Activated CD8-positive, alpha-beta memory T cell treated with anti-CD3 and anti-CD28 coated beads, Interleukin-2, amount 10 ng/mL, durations not matched to agents 7 days and 5 days (primary cell): ENCODE measurements around the gene DIPK1B. TPM values are rescaled to one million over a fixed set of nuclear protein-coding genes. Genes with fewer than 3 reads are reported as not detected.

Source experiments
- ATAC-seq: fragments of 150-1000 bp; cut with Tn5 transposase; one replicate; pipeline ENCODE4 v1.10.0; 2021; ENCODE audit warnings: moderate library complexity
- CTCF ChIA-PET: fragments of 350-600 bp; sonication (Branson Sonifier 250); formaldehyde crosslinking; loops from one replicate; lab custom pipeline; 2021; ENCODE audit warnings: antibody characterized with exemption; lab: Charles Lee
- DNase-seq: peaks from one replicate; pipeline ENCODE4 v3.0.0-alpha.2; 2020
- H3K27ac Mint-ChIP-seq: one replicate; pipeline ENCODE4 v1.8.0; 2021; ENCODE audit warnings: mild to moderate bottlenecking, mixed read lengths
- H3K27me3 Mint-ChIP-seq: one replicate; pipeline ENCODE4 v1.8.0; 2021; ENCODE audit warnings: mixed read lengths
- H3K36me3 Mint-ChIP-seq: one replicate; pipeline ENCODE4 v1.8.0; 2021; ENCODE audit warnings: mild to moderate bottlenecking, mixed read lengths
- H3K4me1 Mint-ChIP-seq: one replicate; pipeline ENCODE4 v1.8.0; 2021; ENCODE audit warnings: mixed read lengths
- H3K4me3 Mint-ChIP-seq: one replicate; pipeline ENCODE4 v1.8.0; 2021; ENCODE audit warnings: mild to moderate bottlenecking, moderate library complexity, mixed read lengths
- H3K9me3 Mint-ChIP-seq: one replicate; pipeline ENCODE4 v1.8.0; 2022; ENCODE audit warnings: low read depth, mixed read lengths
- total RNA-seq, 2 experiments: library from RNA; stranded (reverse); gene quantifications; one replicate each; pipeline ENCODE4 v1.2.3, GENCODE V29; 2021

Gene DIPK1B
- not detected for total RNA-seq

DNA sequence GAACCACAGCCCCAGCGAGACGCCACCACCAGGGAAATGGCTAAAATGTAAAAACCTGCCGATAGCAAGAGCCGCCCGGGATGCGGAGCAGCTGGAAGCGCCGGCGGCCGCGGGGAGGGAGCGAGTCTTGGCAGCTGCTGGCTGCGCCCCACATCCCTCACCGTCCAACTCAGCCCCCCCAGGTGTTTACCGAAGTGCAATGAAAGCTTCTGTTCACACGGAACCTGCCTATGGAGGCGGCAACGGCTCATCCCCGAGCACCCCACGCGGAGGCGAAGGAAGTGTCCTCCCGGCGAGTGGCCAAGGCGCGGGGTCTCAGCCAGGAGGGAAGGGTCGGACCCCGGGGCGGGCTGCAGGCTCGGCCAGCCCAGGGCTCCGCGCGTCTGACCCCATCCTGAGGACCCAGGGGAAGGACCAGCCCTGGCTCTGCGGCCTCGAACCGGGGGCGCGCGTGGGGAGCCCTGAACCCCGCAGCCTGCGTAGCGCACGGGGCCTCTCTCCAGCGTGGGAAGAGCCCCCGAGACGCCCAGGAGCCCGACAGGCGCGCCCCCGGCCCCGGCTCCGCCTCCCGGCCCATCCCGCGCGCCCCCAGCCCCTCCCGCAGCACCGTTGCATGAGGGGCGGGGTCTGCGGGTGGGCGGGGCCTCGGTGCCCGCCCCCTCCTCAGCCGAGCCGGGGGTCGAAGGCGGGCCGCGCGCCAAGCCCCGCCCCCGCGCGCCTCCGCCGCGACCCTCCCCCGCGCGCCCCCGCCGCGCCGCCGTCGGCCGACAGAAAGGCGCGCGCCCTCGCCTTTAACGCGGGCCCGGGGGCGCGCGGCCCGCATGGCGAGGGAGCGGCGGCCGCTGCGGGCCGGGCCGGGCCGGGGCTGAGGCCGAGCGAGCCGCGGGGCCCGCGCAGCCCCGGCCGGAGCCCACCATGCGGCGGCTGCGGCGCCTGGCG, at the start of gene DIPK1B:
DIPK1B (plus strand) TSS at position 822 of the 939 bp plus-strand sequence; CDS start at position 916, 94 bp downstream.
- peaks cover 46% of the 10 kb centered on the region for H3K27me3 Mint-ChIP-seq
- no peaks in the 10 kb centered on the region for H3K9me3 Mint-ChIP-seq
- no peak within 1 kb of the TSS for H3K4me3 Mint-ChIP-seq
- ATAC-seq = peak; percentile 10
- no peaks in the 10 kb centered on the region for H3K36me3 Mint-ChIP-seq
- CTCF ChIA-PET = interaction anchor here (2.1 kb wide), 1 partner anchor 15 kb away, joined by 7 read pairs; no protein-coding TSS in a partner anchor
- peaks cover 3% of the 10 kb centered on the region for H3K4me1 Mint-ChIP-seq
- DNase-seq = no peak
- no peak within 1 kb of the TSS for H3K27ac Mint-ChIP-seq

DNA sequence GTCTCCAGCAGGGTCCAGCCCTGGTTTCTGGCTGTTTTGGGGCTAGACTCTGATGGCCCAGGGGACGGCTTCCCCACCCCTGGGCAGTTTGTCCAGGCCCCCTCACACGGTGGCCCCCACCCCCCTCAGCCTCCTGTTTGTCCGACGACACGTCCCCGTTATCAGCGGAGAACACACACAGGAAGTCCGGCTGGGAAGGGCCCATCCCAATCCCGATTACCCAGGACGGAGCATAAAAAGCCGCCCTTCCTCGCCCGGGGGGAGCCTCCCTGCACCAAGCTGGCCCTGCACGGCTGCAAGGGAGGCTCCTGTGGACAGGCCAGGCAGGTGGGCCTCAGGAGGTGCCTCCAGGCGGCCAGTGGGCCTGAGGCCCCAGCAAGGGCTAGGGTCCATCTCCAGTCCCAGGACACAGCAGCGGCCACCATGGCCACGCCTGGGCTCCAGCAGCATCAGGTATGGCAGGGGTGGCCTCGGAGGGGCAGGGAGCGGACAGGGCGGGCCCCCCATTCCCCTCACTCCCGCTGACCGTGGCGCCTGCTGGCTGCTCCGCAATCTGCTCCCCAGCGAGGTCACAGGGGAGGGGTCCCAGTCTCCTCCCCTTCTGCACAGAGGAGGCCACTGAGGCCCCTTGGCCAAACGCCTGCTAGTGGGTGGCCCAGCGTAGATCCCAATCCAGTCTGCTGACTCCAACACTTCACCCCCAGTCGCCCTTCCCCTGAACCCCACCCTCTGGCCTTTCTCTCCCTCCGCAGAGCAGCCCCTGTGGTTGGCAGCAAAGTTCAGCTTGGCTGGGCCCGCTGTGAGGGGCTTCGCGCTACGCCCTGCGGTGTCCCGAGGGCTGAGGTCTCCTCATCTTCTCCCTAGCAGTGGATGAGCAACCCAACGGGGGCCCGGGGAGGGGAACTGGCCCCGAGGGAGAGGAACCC, 49.5 kb upstream of the DIPK1B start, which contains the start of gene EGFL7:
EGFL7 (plus strand) TSS at position 261 of the 926 bp plus-strand sequence. CDS start 5,367 bp downstream, outside the sequence.
- DNase-seq = no peak
- CTCF ChIA-PET = interaction anchor here (3.5 kb wide), 1 partner anchor 9 kb away, joined by 15 read pairs; no protein-coding TSS in a partner anchor
- no peak within 1 kb of the TSS for H3K27ac Mint-ChIP-seq
- no peaks in the 10 kb centered on the region for H3K9me3 Mint-ChIP-seq
- H3K4me1 Mint-ChIP-seq = peaks cover 5% of the 10 kb centered on the region
- ATAC-seq = no peak
- H3K36me3 Mint-ChIP-seq = no peaks in the 10 kb centered on the region
- H3K4me3 Mint-ChIP-seq = no peak within 1 kb of the TSS
- H3K27me3 Mint-ChIP-seq = peaks cover 24% of the 10 kb centered on the region

DNA sequence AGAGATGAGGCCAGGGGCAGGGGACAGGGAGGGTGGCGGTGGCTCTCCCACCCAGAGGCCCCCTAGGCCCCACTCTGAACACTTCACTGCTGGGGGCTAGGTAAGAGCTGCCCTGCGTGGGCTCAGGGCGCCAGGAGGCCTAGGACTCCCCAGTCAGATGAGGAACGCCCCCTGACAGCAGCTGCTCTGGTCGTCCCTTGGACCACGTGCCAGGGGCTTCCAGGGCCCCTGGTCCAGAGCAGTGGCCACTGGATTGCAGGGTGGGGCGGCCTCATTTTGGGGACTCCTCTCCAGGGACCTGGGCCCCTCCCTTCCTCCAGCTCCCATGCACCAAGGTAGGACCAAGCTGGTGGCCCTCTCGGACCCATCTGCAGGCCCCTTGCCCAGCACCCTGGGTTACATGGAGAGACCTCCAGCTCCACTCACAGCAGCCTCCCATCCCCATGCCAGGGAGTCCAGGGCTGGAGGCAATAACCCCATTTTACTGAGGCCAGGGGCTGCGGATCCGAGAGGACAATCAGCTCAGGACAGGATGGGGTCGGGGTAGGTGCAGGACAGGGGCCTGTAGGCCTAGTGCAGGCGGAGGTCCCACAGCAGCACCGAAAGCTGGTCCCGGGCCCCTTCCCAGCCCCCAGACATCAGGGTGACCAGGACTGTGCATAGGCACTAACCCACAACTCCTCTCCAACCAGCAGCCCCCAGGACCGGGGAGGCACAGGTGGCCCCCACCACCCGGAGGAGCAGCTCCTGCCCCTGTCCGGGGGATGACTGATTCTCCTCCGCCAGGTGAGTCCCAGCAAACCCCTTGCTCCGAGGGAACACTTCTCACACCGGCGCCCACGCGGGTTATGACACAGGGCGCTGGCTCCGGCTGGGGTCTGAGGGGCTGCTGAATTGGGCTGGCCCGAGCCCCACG, 48.1 kb upstream of the DIPK1B start:
- no peak for DNase-seq
- H3K9me3 Mint-ChIP-seq = no peaks in the 10 kb centered on the region
- no peaks in the 10 kb centered on the region for H3K36me3 Mint-ChIP-seq
- H3K4me1 Mint-ChIP-seq = peaks cover 4% of the 10 kb centered on the region
- no peak for ATAC-seq
- no peak overlapping the region for H3K27ac Mint-ChIP-seq
- H3K4me3 Mint-ChIP-seq = no peak overlapping the region
- peaks cover 15% of the 10 kb centered on the region for H3K27me3 Mint-ChIP-seq
- CTCF ChIA-PET = interaction anchor here (1.6 to 2.2 kb wide), 3 partner anchors 15 to 179 kb away, joined by 3 to 8 read pairs (median 5); no protein-coding TSS in a partner anchor

DNA sequence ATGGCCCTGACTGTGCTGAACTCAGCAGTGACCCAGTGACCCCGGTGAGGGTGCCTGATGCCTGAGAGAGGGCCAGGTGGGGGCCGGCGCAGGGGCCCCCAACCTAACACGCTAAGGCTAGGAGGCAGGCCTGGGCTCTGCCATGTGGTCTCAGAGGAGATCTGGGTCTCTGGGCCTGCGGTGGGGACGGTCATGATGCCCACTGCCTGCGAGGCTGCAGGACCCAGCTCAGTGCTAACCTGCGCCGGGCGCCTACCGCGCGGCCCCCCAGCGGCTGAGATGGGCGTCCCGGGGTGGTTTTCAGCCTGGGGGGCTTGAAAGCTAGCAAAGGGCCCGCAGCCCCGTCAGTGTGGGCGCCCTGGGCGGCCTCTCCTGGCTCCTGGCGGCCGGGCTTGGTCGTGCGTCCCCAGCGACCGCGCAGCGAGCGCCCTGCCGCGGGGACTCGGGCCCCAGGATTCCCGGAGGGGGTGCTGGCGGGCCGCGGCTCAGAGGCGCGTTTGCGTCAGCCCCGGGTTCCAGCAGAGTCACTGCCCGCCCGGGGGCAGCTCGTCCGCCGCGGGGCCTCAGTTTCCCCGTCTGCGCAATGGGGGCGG, 47.2 kb upstream of the DIPK1B start:
- Mint-ChIP-seq H3K27ac (no peak overlapping the region), H3K4me3 (peak overlapping the region; percentile 36), H3K4me1 (peaks cover 2% of the 10 kb centered on the region), H3K9me3 (no peaks in the 10 kb centered on the region), H3K36me3 (no peaks in the 10 kb centered on the region), H3K27me3 (peaks cover 13% of the 10 kb centered on the region)
- ATAC-seq (peak; percentile 54), DNase-seq (no peak)
- CTCF ChIA-PET = interaction anchor here (1.6 to 2.2 kb wide), 3 partner anchors 15 to 180 kb away, joined by 3 to 8 read pairs (median 5); no protein-coding TSS in a partner anchor

DNA sequence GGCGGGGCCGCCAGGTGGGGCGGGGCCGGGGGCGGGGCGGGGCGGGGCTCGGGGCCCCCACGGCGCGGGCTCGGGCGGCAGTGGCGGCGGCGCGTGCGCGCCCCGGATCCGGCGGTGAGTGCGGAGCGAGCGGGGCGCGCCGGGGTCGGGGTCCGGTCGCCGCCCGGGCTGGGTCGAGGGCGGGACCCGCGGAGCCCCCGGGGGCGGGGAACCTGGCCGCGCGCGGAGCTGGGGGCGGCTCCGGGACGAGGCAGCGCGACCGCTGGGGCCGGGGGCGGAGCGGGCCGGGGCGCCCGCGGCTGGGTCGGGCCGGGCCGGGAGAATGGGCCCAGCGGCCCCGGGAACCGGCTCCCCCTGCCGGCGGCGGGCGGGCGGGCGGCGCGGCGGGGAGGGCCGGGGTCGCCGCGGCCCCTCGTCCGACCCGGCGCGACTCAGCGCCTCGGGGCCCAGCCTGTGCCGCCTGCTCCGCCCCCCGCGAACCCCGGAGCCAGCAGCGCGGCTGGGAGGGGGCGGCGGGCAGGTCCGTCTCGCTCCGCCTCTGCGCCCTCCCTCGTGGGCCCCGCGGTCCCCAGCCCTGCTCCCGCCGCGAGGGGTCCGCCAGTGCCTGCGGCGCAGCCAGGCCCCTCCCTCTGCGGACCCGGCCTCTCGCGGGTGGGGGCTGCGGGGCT, 46.5 kb upstream of the DIPK1B start:
- Mint-ChIP-seq H3K9me3 (no peaks in the 10 kb centered on the region), H3K36me3 (no peaks in the 10 kb centered on the region), H3K4me1 (peaks cover 2% of the 10 kb centered on the region), H3K27me3 (peaks cover 13% of the 10 kb centered on the region), H3K27ac (no peak overlapping the region), H3K4me3 (no peak overlapping the region)
- no peak for DNase-seq
- ATAC-seq = peak; percentile 52
- CTCF ChIA-PET = interaction anchor here (2.1 to 2.2 kb wide), 2 partner anchors 16 to 181 kb away, joined by 5 to 8 read pairs; no protein-coding TSS in a partner anchor

DNA sequence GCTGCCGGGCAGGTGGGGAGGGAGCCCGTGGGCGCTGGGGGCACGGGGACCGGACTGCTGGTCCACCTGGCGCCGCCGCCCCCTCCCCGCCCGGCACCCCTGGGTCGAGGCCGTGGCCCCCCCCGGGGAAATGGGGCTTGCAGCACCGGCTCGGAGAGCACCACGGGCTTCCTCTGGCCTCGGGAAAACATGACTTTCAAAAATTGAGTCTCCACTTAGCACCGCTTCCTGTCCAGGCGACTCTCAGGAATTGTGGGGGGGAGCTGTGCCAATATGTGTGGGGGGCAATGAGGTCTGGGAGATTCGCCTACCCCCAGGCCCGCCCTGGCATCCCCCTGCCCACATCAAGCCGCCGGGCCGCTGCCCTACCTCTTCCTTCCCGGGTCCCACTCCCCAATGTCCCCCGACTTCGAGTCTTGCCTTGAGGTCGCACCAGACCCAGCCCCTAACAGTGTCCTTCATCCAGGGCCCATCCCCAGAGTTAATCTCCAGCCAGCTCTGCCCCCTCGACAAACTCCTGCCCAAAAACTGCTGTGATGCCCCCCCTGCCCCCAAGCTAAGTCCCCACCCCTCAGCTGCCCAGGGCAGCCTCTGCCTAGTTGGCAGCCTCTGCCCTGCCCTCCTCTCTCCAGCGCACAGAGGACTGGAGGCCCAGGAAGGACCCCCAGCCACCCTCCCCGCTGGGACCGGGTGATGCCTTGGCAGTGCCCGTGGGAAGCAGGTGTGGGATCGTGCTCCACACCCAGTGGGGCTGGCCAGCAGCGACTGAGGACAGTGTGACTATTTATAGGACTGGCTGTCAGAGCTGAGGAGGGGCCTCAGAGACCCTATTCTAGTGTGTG, 45.8 kb upstream of the DIPK1B start:
- Mint-ChIP-seq H3K36me3 (no peaks in the 10 kb centered on the region), H3K4me3 (no peak overlapping the region), H3K27ac (no peak overlapping the region), H3K9me3 (no peaks in the 10 kb centered on the region), H3K4me1 (peaks cover 2% of the 10 kb centered on the region), H3K27me3 (peaks cover 13% of the 10 kb centered on the region)
- CTCF ChIA-PET = no interaction called here
- DNase-seq = no peak
- ATAC-seq = no peak

DNA sequence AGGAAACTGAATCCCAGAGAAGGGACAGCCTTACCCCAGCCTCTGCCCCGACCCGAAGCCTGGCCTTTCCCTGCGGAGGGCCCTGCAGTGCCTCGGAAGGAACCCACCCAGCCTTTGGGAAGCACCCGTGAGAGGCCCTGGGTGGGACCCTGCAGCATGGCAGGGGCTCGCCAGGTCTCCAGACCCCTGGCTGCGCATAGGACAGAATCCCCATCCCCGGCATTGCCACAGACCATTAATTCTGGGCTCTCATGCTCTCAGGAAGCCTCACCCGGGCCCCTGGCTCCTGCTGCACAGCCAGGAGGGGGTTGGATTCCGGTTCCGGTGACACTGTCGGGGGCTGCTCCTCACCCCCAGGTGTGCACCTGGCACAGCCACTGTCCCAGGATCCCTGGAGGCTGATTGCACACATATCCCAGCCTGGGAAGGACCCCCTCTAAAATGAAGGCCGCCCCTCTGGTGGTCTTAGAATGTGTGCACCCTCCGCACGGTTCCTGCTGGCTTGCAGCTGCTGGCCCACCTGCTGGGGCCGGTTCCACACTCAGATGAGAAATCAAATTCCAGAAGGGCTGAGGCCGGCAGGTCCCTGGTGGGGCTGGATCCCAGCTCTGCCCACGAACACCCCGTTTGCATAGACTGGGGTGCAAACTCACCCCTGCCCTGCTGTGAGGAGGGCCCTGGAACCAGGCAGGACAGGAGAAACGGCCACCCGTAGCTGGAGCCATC, 45.0 kb upstream of the DIPK1B start:
- H3K27me3 Mint-ChIP-seq = peaks cover 13% of the 10 kb centered on the region
- H3K9me3 Mint-ChIP-seq = no peaks in the 10 kb centered on the region
- CTCF ChIA-PET = no interaction called here
- no peak overlapping the region for H3K4me3 Mint-ChIP-seq
- H3K27ac Mint-ChIP-seq = no peak overlapping the region
- peaks cover 2% of the 10 kb centered on the region for H3K4me1 Mint-ChIP-seq
- ATAC-seq (no peak), DNase-seq (no peak)
- no peaks in the 10 kb centered on the region for H3K36me3 Mint-ChIP-seq

DNA sequence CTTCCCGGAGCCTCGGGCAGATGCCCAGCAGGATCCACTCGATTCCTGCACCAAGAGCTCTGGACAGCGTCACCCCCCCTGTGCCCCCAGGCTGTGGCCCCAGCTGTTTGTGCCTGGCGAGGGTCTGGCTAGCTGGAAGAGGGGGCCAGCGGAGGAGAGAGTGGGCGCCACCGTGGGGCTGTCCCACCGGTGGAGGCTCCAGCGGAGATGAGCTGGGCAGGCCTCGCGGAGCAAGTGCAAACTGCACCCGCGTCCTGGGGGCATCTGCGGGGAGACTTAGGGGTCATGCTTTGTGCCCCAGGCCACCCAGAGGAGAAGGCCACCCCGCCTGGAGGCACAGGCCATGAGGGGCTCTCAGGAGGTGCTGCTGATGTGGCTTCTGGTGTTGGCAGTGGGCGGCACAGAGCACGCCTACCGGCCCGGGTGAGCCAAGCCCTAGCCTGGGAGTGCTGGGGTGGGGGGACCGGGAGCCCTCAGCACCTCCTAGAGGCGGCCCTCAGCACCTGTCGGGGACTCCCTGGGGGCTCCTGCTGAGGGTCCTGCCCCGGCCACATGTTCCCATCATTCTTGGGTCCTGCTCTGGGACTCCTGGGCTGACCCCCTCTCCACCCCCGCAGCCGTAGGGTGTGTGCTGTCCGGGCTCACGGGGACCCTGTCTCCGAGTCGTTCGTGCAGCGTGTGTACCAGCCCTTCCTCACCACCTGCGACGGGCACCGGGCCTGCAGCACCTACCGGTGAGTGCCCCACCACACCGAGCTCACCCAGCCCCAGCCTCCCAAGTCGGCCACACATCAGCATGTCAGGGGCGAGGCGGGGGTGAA, 44.2 kb upstream of the DIPK1B start:
- Mint-ChIP-seq H3K27me3 (peaks cover 13% of the 10 kb centered on the region), H3K36me3 (no peaks in the 10 kb centered on the region), H3K4me3 (no peak overlapping the region), H3K27ac (no peak overlapping the region), H3K9me3 (no peaks in the 10 kb centered on the region), H3K4me1 (peaks cover 2% of the 10 kb centered on the region)
- ATAC-seq (no peak), DNase-seq (no peak)
- CTCF ChIA-PET = interaction anchor here (1.4 kb wide), 1 partner anchor 184 kb away, joined by 3 read pairs; no protein-coding TSS in a partner anchor

DNA sequence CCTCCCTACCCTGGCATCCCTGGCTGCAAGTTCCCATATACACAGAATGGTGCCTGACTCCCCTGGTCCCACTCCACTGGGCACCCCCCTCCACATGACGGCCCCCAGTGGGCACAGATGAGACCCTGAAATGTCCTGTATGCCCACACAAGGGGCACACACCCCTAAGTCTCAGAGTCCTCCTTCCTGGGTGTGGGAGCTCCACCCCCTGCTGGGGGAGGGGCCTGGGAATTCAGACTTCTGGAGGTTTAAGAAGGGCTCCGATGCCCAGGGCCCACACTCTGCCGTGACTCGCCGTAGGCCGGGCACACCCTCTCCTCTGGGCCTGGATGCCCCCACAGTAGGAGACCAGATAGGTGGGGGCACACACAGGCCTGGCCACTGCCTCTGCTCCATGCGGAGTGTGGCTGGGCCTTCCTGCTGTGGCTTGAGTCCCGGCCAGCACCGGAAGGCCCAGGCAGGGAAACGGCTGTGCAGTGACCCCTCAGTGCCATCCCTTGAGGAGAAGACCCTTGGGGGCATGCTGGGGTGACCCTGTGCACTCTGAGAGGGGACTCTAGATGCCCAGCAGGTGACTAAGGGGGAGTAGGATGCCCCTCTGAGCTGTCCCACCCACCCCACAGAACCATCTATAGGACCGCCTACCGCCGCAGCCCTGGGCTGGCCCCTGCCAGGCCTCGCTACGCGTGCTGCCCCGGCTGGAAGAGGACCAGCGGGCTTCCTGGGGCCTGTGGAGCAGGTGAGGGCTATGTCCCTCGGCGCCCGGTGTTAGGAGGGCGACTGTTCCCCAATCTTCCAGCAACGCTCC, 43.2 kb upstream of the DIPK1B start:
- DNase-seq (no peak), ATAC-seq (no peak)
- CTCF ChIA-PET = interaction anchor here (1.4 kb wide), 1 partner anchor 185 kb away, joined by 3 read pairs; no protein-coding TSS in a partner anchor
- peaks cover 2% of the 10 kb centered on the region for H3K4me1 Mint-ChIP-seq
- no peak overlapping the region for H3K27ac Mint-ChIP-seq
- H3K27me3 Mint-ChIP-seq = peaks cover 13% of the 10 kb centered on the region
- H3K4me3 Mint-ChIP-seq = no peak overlapping the region
- no peaks in the 10 kb centered on the region for H3K9me3 Mint-ChIP-seq
- no peaks in the 10 kb centered on the region for H3K36me3 Mint-ChIP-seq
